COLO668 (cell line): ENCODE data around the gene DTD2.
"Not testable (repeated sequence)": the region's sequence is repeated elsewhere in the genome, so short reads cannot be mapped to it uniquely, and the experiment has no call there.

Source experiments
- DNase-seq: peaks from one replicate; lab custom pipeline; 2025; ENCODE audit not compliant: unreplicated experiment; lab: John Stamatoyannopoulos, UW

The DTD2 gene

DNA sequence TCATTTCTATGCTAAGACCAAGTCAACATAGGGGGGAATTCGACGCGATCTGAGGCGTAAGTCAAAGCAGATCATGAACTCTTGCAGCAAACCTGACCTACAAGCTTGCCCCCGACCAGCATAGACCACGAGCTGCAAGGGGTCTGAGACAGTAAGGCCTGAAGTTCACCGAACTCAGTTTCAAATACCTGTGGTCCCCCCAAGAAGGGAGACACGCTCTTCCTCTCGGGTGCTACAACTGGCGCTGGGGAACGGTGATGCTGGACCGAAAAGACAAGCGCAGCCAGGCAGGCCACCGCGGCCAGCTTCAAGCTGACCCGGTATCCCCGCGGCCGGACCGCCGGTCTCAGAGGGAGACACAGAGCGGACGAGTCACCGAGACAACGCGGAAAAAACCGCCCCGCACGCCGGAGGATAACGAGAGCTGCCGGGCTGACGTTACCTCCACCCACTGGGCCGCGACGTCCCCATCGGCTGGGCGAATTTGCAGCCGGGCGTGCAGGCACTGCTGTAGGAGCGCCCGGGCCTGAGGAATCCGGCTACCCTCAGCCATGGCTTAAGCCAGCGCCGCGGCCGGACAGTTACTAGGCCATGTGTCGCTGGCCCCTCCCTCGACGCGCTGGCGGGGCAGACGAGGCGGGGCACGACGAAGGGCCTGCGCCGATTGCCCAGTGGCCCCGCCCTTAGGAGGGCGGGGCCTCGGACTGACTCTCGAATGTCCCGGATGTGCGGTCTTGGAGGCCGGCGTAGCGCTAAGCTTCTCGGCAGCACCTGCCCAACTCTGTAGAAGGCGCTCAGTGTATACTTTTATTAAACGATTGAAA, at the start of gene DTD2:
DTD2 (minus strand) TSS at position 666 of the 824 bp plus-strand sequence; CDS start at position 553, 113 bp downstream.
- peak; percentile 99 for DNase-seq

DNA sequence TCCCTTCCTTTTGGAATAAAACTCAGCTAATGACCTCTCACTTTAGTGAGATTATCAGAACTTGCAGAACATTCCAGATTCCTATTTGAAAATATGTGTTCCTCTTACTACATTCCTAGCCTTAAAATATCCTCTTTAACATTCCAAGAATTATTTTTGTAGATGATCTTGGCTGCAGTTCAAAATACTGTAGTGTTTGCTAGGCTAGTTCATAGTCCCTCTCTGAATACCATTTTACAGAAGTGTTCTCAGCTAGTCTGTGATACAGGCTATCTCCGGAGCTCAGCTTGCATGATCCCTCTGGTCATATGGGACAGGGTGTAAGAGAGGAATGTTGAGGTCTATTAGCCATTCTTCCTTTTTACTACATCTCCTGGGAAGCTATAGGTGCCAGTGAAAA, 48.1 kb upstream of the DTD2 start:
- no peak for DNase-seq

DNA sequence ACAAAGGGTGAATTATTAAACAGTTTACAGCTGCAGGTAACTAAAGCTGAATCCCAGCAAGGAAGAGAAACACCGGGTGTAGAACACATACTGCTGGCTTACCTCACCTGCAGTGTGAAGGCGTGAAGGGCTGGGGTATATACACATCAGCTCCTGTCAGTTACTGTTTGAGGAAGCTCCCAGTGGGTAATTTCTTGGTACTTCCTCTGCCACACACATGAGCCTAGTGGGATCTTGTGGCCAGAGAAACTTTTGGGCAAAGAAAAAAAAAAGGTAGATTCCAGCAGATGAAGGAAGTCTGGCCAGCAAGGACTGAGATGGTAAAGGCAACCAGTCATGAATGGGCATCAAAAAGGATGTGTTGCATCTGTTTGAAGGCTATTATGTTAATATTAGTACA, 44.6 kb upstream of the DTD2 start:
- DNase-seq: no peak

DNA sequence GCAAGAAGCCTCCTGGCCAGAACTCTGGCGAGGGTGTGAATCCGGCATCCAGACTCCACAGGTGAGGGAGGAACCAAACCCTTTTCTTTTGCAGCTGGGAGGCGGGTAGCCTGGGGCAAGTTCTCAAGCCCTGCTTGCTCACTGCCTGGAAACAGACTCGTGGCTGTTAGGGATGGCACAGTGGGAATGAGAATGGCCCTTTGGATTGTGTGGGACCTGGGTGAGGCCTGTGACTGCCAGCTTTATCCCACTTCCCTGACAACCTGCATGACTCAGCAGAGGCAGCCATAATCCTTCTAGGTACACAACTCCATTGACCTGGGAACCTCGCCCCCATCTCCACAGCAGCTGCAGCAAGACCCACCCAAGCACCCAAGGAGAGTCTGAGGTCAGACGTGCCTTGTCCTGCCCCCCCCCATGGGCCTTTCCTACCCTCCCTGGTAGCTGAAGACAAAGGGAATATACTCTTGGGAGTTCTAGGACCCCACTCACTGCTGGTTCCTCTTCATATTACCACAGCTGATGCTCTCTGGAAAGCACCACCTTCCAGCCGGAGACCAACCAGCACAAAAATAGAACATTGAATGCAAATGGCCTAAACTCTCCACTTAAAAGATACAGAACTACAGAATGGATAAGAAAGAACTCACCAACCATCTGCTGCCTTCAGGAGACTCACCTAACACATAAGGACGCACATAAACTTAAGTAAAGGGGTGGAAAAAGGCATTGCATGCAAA, 35.6 kb upstream of the DTD2 start:
- no peak for DNase-seq

DNA sequence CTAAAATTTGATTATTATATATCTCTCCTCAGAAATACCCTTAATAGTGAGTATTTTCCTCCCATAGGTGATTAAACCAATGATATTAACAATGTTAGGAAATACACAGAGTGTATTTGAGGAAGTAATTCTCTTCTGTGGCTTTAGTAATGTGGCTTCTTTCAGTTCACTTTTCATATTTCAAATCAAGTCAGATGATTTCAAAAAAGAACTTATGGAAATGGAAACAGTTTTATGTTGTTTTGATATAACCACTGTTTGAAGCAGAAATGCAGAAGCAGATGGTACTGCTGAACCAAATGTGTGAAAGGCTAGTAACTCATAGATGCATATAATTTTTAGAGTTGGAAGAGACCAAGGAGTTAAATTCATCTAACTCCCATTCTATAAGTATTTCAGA, 32.4 kb upstream of the DTD2 start:
- DNase-seq: no peak

DNA sequence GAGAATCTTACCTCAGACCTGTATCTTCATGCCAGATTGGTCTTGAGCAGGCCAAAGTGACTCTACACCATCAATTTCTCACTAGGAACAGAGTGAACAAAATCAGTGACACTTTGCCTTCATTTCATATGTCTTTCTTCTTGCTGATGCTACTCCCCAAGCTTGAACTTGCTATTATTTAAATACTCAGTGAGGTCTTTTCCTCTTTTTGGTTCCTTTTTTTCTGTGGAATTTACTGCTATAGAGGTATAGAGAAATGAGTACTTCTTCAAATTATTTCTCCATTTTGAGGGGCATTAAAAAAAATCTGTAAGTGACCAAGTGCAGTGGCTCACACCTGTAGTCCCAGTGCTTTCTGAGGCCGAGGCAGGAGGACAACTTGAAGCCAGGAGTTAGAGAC, 30.6 kb upstream of the DTD2 start, which contains the start of gene GPR33:
GPR33 (minus strand) TSS at position 154 of the 400 bp plus-strand sequence. CDS start 4,074 bp downstream, outside the sequence.
- no peak for DNase-seq

DNA sequence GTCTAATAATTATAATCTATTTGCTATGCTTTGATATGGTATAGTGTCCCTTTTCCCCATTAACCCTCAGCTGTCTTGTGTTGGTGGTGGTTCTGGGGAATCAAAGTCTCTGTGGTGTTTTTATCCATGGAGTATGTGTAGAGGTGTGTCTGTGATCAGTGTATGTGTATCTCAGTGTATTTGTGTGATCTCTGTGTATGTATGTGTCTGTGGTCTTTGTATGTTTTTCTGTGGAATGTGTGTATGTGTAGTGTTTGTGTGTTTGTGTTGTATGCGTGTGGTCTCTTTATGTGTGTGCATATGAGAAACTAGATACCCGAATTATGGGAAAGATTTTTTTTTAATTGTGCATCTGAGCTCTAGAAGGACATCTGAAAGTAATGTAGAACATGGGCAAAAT, 29.5 kb upstream of the DTD2 start:
- DNase-seq: no peak

DNA sequence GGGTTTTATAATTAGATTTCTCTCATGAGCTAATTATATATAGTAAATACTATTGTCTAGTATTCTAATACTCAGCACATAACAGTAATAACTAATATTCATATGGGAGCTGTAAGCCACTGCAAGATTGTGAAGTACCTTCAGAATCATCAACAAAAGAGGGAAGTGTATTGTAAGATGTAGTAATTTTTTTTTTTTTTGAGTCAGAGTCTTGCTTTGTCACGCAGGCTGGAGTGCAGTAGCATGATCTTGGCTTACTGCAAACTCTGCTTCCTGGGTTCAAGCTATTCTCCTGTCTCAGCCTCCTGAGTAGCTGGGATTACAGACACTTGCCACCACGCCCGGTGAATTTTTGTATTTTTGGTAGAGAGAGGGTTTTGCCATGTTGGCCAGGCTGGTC, 27.4 kb upstream of the DTD2 start:
- no peak for DNase-seq

DNA sequence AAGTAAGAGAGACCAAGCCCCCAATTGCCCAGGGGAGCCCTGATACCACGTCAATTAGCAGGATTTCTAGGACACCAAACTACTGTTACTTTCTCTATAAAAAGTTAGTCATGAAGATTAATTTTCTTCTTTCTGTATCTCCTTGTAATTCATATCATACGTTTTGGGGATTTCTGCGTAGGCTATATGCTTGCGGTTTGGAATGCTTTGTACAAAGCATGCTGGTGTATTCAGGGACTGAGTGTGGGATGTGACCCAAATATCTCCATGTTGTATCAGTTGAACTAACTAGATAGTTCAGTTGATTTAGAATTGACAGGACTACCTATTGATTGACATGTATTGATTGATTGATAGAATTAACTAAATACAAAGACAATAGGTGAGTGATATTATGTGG, 22.9 kb upstream of the DTD2 start:
- no peak for DNase-seq

DNA sequence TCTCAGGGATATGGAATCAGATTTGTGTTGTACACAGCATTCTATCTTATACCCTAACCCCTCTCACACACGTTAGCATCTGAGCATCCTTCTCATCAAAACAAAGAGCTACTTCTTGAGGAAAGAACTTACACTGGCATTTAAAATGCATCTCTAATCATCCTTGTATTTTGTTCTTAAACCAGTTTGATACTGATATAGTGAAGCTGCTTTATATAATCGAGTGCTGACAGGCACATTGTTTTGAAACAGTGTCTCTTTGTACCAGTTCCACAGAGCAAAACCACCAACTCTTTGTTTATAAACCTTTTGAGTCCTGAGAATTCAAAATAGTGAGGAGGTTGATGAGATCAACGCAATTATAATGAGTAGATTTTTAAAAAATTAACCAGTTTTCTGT, 21.7 kb upstream of the DTD2 start:
- DNase-seq: no peak

DNA sequence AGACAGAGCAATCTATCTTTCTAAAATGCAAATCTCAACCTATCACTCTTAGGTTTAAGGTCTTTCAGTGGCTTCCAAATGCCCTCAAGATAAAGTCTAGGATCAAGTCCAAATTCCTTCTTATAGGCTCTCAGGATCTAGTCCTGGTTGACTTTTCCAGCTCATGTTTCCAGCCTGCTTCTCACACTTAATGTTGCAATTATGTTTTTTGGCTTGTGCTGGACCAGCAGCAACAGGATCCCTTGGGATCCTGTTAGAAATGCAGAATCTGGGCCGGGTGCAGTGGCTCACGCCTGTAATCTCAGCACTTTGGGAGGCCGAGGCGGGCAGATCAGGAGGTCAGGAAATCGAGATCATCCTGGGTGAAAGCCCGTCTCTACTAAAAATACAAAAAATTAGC, 19.9 kb upstream of the DTD2 start:
- no peak for DNase-seq

DNA sequence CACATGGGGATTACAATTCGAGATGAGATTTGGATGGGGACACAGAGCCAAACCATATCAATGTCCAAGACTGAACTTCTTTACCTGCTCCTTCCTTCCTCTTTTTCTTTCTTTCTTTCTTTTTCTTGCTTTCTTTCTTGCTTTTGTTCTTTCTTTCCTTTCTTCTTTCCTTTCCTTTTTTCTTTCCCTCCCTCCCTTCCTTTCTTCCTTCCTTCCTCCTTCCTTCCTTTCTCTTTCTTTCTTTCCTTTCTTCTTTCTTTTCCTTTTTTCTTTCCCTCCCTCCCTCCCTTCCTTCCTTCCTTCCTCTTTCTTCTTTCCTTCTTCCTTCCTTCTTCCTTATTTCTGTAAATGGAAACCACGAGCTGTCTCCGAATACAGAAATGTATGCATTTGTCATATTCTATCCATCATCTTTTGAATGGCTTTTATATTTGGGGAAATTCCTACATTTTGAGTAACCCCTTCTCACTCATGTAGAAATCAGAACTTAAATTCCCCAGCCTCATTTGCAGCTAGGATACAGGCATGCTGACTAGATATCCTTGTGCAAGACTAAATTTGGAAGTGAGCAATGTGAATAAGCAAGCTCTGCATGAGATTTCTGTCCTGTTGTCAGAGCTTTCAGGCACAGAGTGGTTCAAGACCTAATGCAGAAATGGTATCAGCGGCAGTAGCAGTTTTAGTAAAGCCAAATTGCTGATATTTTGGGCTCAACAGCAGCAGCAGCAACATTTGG, 19.0 kb upstream of the DTD2 start:
- no peak for DNase-seq

DNA sequence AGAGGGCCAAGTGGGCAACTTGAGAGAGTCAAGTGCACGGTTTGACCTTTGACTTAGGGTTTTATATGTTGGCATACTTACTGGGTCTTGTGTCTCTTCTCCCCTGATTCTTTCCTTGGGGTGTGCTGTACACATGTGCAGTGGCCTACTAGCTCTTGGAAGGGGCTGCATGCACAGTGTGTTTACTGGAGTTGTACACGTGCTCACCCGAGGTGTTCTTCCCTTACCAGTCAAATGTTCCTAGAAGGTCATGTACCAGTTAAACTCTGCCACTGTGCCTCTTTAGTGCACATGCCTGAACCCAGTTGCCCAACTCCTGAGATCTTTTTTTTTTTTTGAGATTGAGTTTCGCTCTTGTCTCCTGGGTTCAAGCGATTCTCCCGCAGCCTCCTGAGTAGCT, 9.2 kb upstream of the DTD2 start:
- DNase-seq: no peak

DNA sequence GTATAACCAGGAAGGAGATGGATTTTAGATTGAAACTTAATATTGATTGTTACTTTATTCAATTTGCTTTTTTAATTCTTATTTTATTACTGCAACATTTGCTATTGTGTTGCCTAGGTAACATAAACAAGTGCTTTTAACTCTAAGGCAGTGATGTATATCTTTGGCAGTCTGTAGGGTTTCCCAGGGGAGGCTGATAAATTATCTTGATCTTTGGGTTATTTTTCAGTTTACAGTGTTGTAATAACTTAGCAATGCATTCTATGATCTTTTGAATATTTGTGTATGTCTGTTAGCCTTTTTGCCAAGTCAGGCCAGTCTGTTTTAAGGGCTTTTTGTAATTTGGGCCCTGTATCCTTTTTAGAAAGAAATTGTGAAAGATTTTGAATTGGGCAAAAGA, 7.8 kb upstream of the DTD2 start:
- DNase-seq: no peak

DNA sequence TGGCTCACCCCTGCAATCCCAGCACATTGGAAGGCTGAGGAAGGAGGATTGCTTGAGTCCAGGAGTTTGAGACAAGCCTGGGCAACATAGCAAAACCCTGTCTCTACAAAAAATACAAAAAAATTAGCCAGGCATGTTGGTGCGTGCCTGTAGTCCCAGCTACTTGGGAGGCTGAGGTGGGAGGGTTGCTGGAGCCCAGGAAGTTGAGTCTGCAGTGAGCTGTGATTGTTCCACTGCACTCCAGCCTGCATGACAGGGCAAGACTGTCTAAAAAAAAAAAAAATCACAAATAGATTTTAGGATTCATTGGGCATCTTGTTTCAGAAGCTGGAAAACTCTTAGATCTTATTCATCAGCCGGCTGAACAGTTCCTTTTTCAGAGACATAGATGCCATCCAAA, 5.1 kb upstream of the DTD2 start:
- not testable (repeated sequence) for DNase-seq

DNA sequence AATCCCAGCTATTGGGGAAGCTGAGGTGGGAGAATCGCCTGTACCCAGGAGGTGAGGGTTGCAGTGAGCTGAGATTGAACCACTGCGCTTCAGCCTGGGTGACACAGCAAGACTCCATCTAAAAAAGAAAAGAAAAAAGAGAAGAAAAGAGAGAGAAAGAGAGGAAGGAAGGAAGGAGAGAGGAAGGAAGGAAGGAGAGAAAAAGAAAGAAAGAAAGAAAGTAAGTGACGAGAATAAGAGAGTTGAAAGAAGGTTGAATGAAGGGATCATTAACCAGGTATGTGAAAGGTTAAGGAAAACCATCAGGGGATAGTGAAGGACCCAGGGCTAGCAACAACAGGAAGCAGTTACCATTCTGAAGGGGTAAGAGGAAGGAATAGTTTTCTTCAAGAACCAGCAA, 4.2 kb upstream of the DTD2 start:
- DNase-seq: no peak

DNA sequence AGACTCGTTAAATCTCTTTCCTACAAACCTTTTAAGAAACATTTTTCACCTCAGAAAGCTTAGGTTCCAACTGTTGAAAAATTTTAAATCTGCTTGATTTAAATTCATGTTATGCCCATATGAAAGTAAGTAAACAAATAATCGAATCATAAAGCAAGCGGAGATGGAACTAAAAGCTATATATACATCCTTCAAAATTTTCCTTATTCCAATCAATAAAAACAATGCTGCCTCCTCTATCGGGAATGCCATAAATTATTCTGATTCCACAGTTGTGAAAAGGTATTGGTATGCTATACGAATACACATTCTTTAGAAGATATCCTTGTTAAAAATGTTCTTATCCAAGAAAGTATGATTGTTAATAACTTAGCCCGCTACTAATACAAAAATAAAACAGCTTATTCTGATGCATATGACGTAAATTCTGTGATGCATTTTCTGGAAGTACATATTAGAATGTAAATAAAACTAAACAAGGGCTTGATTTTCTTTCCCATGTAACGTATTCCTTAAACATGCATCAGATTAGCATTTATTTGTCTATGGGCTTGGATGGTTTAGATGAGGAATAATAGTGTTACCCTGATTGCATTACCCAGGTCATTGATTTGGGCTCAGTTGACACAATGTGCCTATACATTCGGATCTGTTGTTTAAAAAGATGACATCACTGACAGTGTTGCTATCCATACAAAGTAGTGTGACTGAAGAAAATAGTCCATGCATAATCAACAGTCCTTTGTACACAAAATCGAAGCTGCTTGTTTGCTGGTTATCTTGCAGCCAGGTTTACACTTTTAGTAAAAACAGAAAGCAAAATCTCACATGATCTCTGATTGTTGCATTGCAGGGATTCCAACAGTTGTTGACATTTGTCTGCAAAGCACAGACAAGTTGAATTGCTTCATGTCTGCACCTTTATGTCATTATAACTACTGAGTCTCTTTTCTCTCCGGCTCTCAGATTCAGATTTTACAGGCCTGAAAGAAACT, 656 bp upstream of the DTD2 start:
- DNase-seq: no peak

DNA sequence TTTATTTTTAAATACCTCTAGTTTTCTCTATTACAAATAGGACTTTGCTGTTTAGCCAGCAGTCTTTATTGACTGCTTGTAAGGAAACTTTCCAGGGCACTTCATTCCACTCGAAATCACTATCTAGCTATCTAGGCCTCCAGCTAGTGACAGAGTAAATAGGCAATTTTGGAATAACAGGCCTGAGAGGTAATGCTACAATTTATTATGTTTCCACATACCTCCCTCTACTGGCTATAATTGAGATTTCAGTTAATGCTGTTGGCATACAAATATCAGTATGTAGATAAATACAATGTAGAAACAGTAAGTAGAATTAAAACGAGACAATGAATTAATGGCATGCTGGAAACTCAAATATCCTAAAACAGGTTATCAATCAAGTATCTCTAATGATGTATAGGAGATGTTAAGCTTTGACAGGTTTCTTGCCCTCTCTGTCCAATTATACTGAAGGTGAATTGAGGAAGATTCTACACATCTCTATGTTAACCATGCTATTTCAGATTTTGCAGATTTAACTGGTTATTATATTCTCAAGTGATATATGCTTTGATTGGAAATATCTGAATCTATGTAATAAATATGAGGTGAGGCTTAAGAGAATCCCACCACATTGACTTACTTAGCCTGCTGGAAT, 7.2 kb downstream of the DTD2 start:
- DNase-seq: no peak

DNA sequence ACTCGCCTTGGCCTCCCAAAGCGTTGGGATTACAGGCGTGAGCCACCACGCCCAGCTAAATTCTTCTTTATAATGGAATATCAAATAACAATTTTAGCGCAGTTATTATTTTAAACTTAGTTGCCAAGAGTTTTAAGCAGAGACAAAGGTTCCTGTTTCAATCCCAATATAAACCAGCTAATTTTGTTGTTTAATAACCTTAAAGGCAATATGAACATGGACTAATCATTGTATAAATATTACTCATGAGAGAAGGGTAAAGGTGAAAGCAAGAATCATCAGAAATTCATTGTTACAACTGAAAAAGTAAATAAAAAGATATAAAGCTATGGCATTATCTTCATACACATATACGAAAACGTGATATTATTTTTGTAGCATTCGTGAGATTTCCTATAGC, 8.2 kb downstream of the DTD2 start:
- no peak for DNase-seq

DNA sequence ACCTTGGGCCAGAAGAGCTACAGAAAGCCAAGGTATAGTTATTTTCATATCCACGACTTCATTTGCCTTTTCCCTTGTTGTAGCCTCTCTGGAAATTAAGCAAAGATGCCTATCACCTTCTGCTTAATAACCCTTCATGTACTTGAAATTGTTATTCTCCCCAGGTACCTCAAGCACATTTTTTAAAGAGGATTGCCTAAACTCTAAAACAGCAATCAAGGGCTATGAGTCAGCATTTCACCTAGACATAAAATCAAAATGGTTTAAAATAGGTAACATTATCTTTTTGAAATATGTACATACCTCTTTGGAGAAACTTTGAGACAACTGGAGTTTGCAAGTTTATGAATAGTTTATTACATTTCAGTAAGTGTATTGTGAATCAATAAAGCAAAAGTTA, 11.6 kb downstream of the DTD2 start:
- no peak for DNase-seq
